GM20000 (cell line): ENCODE data around the gene MROH2A.

Experiments used
- DNase-seq: peaks from one replicate; pipeline ENCODE4 v3.0.0; 2012; ENCODE audit warnings: low spot score
- TF ChIP-seq, protein P1 (sequence below): IDR thresholded peaks from 2 replicates; pipeline ENCODE4 v1.5.1; 2012; ENCODE audit warnings: mild to moderate bottlenecking, control low read depth; ENCODE audit errors: extremely low read depth, missing control alignments

The MROH2A gene

DNA sequence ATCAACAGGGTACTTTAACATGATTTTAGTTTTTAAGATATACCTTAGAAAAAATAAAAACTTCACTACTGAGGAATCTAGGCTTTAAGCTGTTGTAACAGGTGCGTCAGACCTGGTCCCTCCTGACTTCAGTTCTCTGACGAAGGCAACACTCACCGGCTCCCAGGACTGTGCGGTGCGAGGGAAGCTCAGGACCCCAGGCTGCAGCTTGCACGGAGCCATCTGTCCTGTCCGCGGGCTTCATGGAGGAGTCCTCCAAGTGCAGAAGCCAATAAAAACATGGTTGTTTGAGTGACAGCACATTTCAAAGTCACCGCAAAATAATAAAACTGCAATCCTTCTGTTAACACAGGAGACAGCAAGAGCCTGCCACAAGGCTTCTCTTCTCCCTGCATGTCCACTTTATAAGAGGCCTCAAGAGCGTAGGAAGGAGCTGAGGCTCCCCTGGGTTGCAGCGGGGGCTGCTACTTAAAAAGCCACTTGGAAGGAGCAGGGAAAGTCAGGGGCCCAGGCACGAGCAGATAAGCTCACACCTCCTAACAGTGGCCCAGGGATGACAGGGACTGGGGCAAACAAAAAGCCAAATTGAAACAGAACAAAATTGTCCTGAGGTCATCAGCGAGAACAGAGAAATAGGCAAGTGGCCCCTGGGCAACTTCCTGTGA, 71.6 kb downstream of the MROH2A start:
- TF ChIP-seq, protein P1, sequence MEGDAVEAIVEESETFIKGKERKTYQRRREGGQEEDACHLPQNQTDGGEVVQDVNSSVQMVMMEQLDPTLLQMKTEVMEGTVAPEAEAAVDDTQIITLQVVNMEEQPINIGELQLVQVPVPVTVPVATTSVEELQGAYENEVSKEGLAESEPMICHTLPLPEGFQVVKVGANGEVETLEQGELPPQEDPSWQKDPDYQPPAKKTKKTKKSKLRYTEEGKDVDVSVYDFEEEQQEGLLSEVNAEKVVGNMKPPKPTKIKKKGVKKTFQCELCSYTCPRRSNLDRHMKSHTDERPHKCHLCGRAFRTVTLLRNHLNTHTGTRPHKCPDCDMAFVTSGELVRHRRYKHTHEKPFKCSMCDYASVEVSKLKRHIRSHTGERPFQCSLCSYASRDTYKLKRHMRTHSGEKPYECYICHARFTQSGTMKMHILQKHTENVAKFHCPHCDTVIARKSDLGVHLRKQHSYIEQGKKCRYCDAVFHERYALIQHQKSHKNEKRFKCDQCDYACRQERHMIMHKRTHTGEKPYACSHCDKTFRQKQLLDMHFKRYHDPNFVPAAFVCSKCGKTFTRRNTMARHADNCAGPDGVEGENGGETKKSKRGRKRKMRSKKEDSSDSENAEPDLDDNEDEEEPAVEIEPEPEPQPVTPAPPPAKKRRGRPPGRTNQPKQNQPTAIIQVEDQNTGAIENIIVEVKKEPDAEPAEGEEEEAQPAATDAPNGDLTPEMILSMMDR: no peak
- no peak for DNase-seq

- TF ChIP-seq, protein P1: no peak
- no peak for DNase-seq
Observed at GRCh38 chr2:233850745-233851144, 72.6 kb downstream of the MROH2A start.

- TF ChIP-seq, protein P1: no peak
- no peak for DNase-seq
Observed at GRCh38 chr2:233851169-233851568, 73.0 kb downstream of the MROH2A start.

DNA sequence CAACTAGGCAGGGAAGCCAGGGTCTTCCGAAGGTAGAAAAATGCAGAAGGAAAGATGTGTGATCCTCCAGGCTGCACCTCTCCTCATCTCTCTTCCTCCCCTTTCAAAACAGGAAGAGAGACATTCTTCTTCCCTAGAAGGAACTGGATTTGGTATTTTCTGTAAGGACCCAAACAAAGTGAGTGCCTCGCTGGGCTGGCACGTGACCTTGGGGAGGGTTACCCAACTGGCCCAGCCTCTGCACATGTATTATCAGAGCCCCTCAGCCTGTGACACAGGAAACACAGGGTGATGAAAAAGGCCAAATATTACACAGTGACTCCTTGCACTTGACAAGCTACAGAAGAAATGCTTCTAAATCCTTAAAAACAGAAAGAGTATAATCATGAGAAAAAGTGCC, 73.9 kb downstream of the MROH2A start:
- TF ChIP-seq, protein P1: no peak
- DNase-seq: no peak

DNA sequence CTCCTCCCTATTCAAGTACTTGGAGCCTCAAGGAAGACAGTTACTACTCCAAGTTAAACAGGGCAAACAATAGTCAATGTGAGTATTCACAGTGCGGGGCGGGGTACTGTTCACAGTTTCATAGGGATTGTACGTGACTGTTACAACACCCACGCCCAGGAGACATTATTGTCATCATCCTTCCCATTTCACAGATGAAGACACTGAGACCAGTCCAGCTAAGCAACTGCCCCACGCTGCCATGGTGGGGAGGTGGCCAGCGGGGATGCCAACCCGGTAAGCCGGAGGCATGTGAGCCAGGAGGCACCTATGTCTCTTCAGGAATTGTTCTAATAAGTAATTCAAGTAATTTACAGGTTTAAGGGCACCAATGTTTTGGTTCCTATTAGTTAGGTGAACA, 75.2 kb downstream of the MROH2A start:
- no peak for DNase-seq
- TF ChIP-seq, protein P1: no peak

DNA sequence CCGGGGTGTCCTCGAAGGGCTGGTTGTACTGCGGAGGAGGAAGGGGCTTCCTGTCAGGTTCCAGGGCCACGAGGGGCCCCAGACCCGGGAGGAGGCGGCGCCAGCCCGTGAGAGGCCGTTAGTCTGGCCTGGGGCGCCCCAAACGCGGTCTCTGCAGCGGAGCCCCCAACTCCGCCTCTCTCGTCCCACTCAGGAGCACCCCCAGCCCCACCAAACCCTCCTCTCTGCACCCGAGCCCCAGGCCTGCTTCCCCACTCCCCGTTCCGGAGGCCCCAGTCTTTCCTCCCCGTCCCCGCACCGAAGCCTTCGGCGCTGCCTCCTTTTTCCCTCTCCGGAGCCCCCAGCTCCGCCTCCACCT, 75.7 kb downstream of the MROH2A start:
- no peak for DNase-seq
- TF ChIP-seq, protein P1: no peak

DNA sequence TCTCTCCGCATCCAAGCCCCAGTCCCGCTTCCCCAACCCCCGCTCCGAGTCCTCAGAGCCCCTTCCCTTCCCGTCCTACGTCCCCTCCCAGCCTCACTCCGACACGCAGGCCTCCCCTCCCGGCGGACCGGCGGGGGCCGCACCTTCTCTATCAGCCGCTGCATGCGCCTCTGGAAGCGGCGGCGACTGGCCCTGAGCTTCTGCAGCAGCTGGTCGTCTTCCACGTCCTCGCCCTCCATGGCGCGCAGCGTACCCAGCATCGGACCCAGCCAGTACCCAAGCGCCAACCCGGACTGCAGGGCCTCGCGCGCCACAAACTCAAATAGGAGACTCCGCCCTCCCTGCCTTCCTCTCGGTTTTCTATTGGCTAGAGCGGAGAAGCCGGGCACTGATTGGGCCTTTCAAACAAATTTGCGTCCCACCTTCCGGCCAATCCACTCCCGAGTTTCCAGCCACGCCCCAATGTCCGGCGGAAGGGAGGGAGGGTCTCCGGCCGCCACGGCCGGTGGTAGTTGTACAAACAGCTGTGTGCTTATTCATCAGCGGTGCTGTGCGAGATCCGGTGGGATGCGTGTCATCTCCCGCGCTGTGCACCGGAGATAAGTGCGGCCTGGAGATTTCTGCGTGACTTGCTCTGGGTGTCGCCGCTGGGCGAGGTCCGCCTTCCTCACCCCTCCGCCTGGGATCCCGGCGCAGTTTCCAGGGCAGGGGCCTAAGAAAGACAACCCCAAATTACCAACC, 76.3 kb downstream of the MROH2A start, which contains the start of gene HJURP:
Gene HJURP, minus strand, starts transcription at position 295 of the 741 bp plus-strand sequence. Its CDS starts 35 bp downstream, at position 260.
- peak; percentile 98 for DNase-seq
- TF ChIP-seq, protein P1: no peak
